Measurements from ENCODE around the gene DPM3. TPM values are rescaled to one million over a fixed set of nuclear protein-coding genes. Genes with fewer than 3 reads are reported as not detected.

DPM3 gene
- total and polyA plus RNA-seq, 3 donors from 2014 or later, result 69.9 to 104 (median 77.7) TPM

GRCh38 chr1:155093911-155094621, 46.3 kb downstream of the DPM3 start:
- DNase-seq, result no peak
- TF ChIP-seq POLR2A (IDR thresholded peaks at IDR 0.05), result no peak
- peak in 2 of 3 experiments; percentile 15 to 19 for TF ChIP-seq CTCF (IDR thresholded peaks at IDR 0.05)
- Histone ChIP-seq H3K9me3 (no peaks in the 10 kb centered on the region), H3K27ac (no peak overlapping the region), H3K27me3 (no peaks in the 10 kb centered on the region), H3K4me1 (peaks cover 8% of the 10 kb centered on the region), H3K36me3 (ENCODE audit: low read depth, missing control alignments) (no peaks in the 10 kb centered on the region), H3K4me3 (no peak overlapping the region)
- intact Hi-C loops (cut with DNase I; ENCODE audit: low total_unique reads), result loop anchor here (5.0 kb wide), 1 partner anchor 73 kb away; no protein-coding TSS in a partner anchor
- WGBS, 2 donors, result 25 to 35% methylated on average over 6 to 13 of the region's 13 CpGs

- TF ChIP-seq POLR2A (IDR thresholded peaks at IDR 0.05) (no peak), CTCF (IDR thresholded peaks at IDR 0.05) (no peak)
- Histone ChIP-seq H3K4me3 (no peak overlapping the region), H3K36me3 (ENCODE audit: low read depth, missing control alignments) (no peaks in the 10 kb centered on the region), H3K27ac (no peak overlapping the region), H3K27me3 (no peaks in the 10 kb centered on the region), H3K9me3 (no peaks in the 10 kb centered on the region), H3K4me1 (peaks cover 8% of the 10 kb centered on the region)
- intact Hi-C loops (cut with DNase I; ENCODE audit: low total_unique reads), result loop anchor here (5.0 kb wide), 1 partner anchor 75 kb away; no protein-coding TSS in a partner anchor
- DNase-seq, result no peak
- 89 to 93% methylated on average over 11 to 12 of the region's 12 CpGs for WGBS, 2 donors
Measured at GRCh38 chr1:155092641-155093040, 47.7 kb downstream of the DPM3 start.

GRCh38 chr1:155092131-155092530, 48.2 kb downstream of the DPM3 start:
- no peak overlapping the region for H3K4me3 ChIP-seq
- H3K27me3 ChIP-seq, result no peaks in the 10 kb centered on the region
- H3K27ac ChIP-seq, result no peak overlapping the region
- TF ChIP-seq CTCF (IDR thresholded peaks at IDR 0.05), result no peak
- TF ChIP-seq POLR2A (IDR thresholded peaks at IDR 0.05), result no peak
- no peaks in the 10 kb centered on the region for H3K36me3 ChIP-seq (ENCODE audit: low read depth, missing control alignments)
- intact Hi-C loops (cut with DNase I; ENCODE audit: low total_unique reads), result loop anchor here (5.0 kb wide), 1 partner anchor 75 kb away; no protein-coding TSS in a partner anchor
- DNase-seq, result no peak
- 72 to 78% methylated on average over 4 to 6 of the region's 6 CpGs for WGBS, 2 donors
- no peaks in the 10 kb centered on the region for H3K9me3 ChIP-seq
- H3K4me1 ChIP-seq, result peaks cover 8% of the 10 kb centered on the region

- intact Hi-C loops (cut with DNase I; ENCODE audit: low total_unique reads), result loop anchor here (5.0 kb wide), 1 partner anchor 76 kb away; no protein-coding TSS in a partner anchor
- TF ChIP-seq POLR2A (IDR thresholded peaks at IDR 0.05), result no peak
- TF ChIP-seq CTCF (IDR thresholded peaks at IDR 0.05), result peak; percentile 94 to 99 (median 98)
- Histone ChIP-seq H3K4me1 (peaks cover 14% of the 10 kb centered on the region), H3K27me3 (no peaks in the 10 kb centered on the region), H3K9me3 (no peaks in the 10 kb centered on the region), H3K27ac (no peak overlapping the region), H3K36me3 (ENCODE audit: low read depth, missing control alignments) (no peaks in the 10 kb centered on the region), H3K4me3 (no peak overlapping the region)
- peak; percentile 86 for DNase-seq
- WGBS, 2 donors, result 19 to 21% methylated on average over 19 to 29 of the region's 29 CpGs
Measured at GRCh38 chr1:155091071-155092051, 49.0 kb downstream of the DPM3 start.

Small RNA genes within 50 kb of the gene (small RNA-seq; reads per million reads assigned to genes)
- 0 reads per million in 2 donors for gene HMGN2P18
- 0 reads per million in 2 donors for gene RF00019

Other genes with a start within 250 kb of the DPM3 start
- 10 to 100 TPM; 21.1 to 27.7 TPM for gene PMVK, start 203.8 kb downstream of the DPM3 start, total RNA-seq
- 44.6 TPM for gene PMVK, start 203.8 kb downstream of the DPM3 start, polyA plus RNA-seq (ENCODE audit: insufficient read depth, low read depth, low replicate concordance)
- gene PBXIP1, start 184.4 kb downstream of the DPM3 start, total RNA-seq, result 10 to 100 TPM; 84.1 to 87.1 TPM
- gene PBXIP1, start 184.4 kb downstream of the DPM3 start, polyA plus RNA-seq (ENCODE audit: insufficient read depth, low read depth, low replicate concordance), result 111 TPM
- gene PYGO2, start 178.7 kb downstream of the DPM3 start, total RNA-seq, result 10 to 100 TPM; 31.0 to 34.9 TPM
- 33.2 TPM for gene PYGO2, start 178.7 kb downstream of the DPM3 start, polyA plus RNA-seq (ENCODE audit: insufficient read depth, low read depth, low replicate concordance)
- gene SHC1, start 169.8 kb downstream of the DPM3 start, total RNA-seq, result 10 to 100 TPM; 47.9 to 59.3 TPM
- gene SHC1, start 169.8 kb downstream of the DPM3 start, polyA plus RNA-seq (ENCODE audit: insufficient read depth, low read depth, low replicate concordance), result 49.0 TPM
- 10 to 100 TPM; 45.5 to 84.3 TPM for gene CKS1B, start 165.8 kb downstream of the DPM3 start, total RNA-seq
- 100 TPM for gene CKS1B, start 165.8 kb downstream of the DPM3 start, polyA plus RNA-seq (ENCODE audit: insufficient read depth, low read depth, low replicate concordance)
- 10 to 100 TPM; 26.5 to 35.0 TPM for gene FLAD1, start 157.2 kb downstream of the DPM3 start, total RNA-seq
- gene FLAD1, start 157.2 kb downstream of the DPM3 start, polyA plus RNA-seq (ENCODE audit: insufficient read depth, low read depth, low replicate concordance), result 46.5 TPM
- 1 to 10 TPM in 1 of 2 donors, not detected in 1; 1.1 TPM for gene LENEP, start 146.9 kb downstream of the DPM3 start, total RNA-seq
- gene LENEP, start 146.9 kb downstream of the DPM3 start, polyA plus RNA-seq (ENCODE audit: insufficient read depth, low read depth, low replicate concordance), result not detected
- 10 to 100 TPM; 21.1 to 22.4 TPM for gene ZBTB7B, start 137.7 kb downstream of the DPM3 start, total RNA-seq
- gene ZBTB7B, start 137.7 kb downstream of the DPM3 start, polyA plus RNA-seq (ENCODE audit: insufficient read depth, low read depth, low replicate concordance), result 18.6 TPM
- gene DCST2, start 106.8 kb downstream of the DPM3 start, total RNA-seq, result 10 to 100 TPM in 1 of 2 donors, 1 to 10 TPM in 1; 9.9 to 14.4 TPM
- gene DCST2, start 106.8 kb downstream of the DPM3 start, polyA plus RNA-seq (ENCODE audit: insufficient read depth, low read depth, low replicate concordance), result 20.4 TPM
- gene DCST1, start 106.7 kb downstream of the DPM3 start, total RNA-seq, result 1 to 10 TPM; 4.5 to 9.4 TPM
- gene DCST1, start 106.7 kb downstream of the DPM3 start, polyA plus RNA-seq (ENCODE audit: insufficient read depth, low read depth, low replicate concordance), result 15.2 TPM
- gene ADAM15, start 89.2 kb downstream of the DPM3 start, total RNA-seq, result 10 to 100 TPM; 30.7 to 34.5 TPM
- 42.6 TPM for gene ADAM15, start 89.2 kb downstream of the DPM3 start, polyA plus RNA-seq (ENCODE audit: insufficient read depth, low read depth, low replicate concordance)
- 1 to 10 TPM; 5.3 to 6.9 TPM for gene EFNA4, start 76.8 kb downstream of the DPM3 start, total RNA-seq
- 6.0 TPM for gene EFNA4, start 76.8 kb downstream of the DPM3 start, polyA plus RNA-seq (ENCODE audit: insufficient read depth, low read depth, low replicate concordance)
- 1 to 10 TPM; 7.5 to 7.7 TPM for gene EFNA3, start 61.7 kb downstream of the DPM3 start, total RNA-seq
- gene EFNA3, start 61.7 kb downstream of the DPM3 start, polyA plus RNA-seq (ENCODE audit: insufficient read depth, low read depth, low replicate concordance), result 9.9 TPM
- gene EFNA1, start 12.7 kb downstream of the DPM3 start, total RNA-seq, result 10 to 100 TPM; 13.1 to 14.5 TPM
- 13.0 TPM for gene EFNA1, start 12.7 kb downstream of the DPM3 start, polyA plus RNA-seq (ENCODE audit: insufficient read depth, low read depth, low replicate concordance)
- gene SLC50A1, start 4.7 kb downstream of the DPM3 start, total RNA-seq, result 10 to 100 TPM; 25.2 to 30.0 TPM
- 33.7 TPM for gene SLC50A1, start 4.7 kb downstream of the DPM3 start, polyA plus RNA-seq (ENCODE audit: insufficient read depth, low read depth, low replicate concordance)
- 100 to 1,000 TPM; 242 to 255 TPM for gene KRTCAP2, start 32.8 kb upstream of the DPM3 start, total RNA-seq
- gene KRTCAP2, start 32.8 kb upstream of the DPM3 start, polyA plus RNA-seq (ENCODE audit: insufficient read depth, low read depth, low replicate concordance), result 397 TPM
- 1 to 10 TPM; 3.7 to 3.9 TPM for gene TRIM46, start 33.3 kb upstream of the DPM3 start, total RNA-seq
- gene TRIM46, start 33.3 kb upstream of the DPM3 start, polyA plus RNA-seq (ENCODE audit: insufficient read depth, low read depth, low replicate concordance), result 4.0 TPM
- 10 to 100 TPM; 37.1 to 68.1 TPM for gene THBS3, start 67.4 kb upstream of the DPM3 start, total RNA-seq
- 82.9 TPM for gene THBS3, start 67.4 kb upstream of the DPM3 start, polyA plus RNA-seq (ENCODE audit: insufficient read depth, low read depth, low replicate concordance)
- 100 to 1,000 TPM in 1 of 2 donors, 10 to 100 TPM in 1; 77.1 to 118 TPM for gene MTX1, start 68.2 kb upstream of the DPM3 start, total RNA-seq
- gene MTX1, start 68.2 kb upstream of the DPM3 start, polyA plus RNA-seq (ENCODE audit: insufficient read depth, low read depth, low replicate concordance), result 161 TPM
- 10 to 100 TPM; 14.3 to 15.8 TPM for gene ENTREP3, start 115.0 kb upstream of the DPM3 start, total RNA-seq
- gene ENTREP3, start 115.0 kb upstream of the DPM3 start, polyA plus RNA-seq (ENCODE audit: insufficient read depth, low read depth, low replicate concordance), result 27.9 TPM
- gene SCAMP3, start 121.8 kb upstream of the DPM3 start, total RNA-seq, result 10 to 100 TPM; 70.9 to 80.6 TPM
- 63.0 TPM for gene SCAMP3, start 121.8 kb upstream of the DPM3 start, polyA plus RNA-seq (ENCODE audit: insufficient read depth, low read depth, low replicate concordance)
- 10 to 100 TPM; 52.8 to 54.1 TPM for gene CLK2, start 133.0 kb upstream of the DPM3 start, total RNA-seq
- 37.0 TPM for gene CLK2, start 133.0 kb upstream of the DPM3 start, polyA plus RNA-seq (ENCODE audit: insufficient read depth, low read depth, low replicate concordance)
- gene HCN3, start 136.9 kb upstream of the DPM3 start, total RNA-seq, result 1 to 10 TPM; 3.5 to 3.8 TPM
- 2.2 TPM for gene HCN3, start 136.9 kb upstream of the DPM3 start, polyA plus RNA-seq (ENCODE audit: insufficient read depth, low read depth, low replicate concordance)
- gene PKLR, start 160.9 kb upstream of the DPM3 start, total RNA-seq, result under 1 TPM; 0.25 to 0.87 TPM
- gene PKLR, start 160.9 kb upstream of the DPM3 start, polyA plus RNA-seq (ENCODE audit: insufficient read depth, low read depth, low replicate concordance), result 2.0 TPM
- gene FDPS, start 168.3 kb upstream of the DPM3 start, total RNA-seq, result 10 to 100 TPM; 51.6 to 81.6 TPM
- gene FDPS, start 168.3 kb upstream of the DPM3 start, polyA plus RNA-seq (ENCODE audit: insufficient read depth, low read depth, low replicate concordance), result 127 TPM
- gene RUSC1, start 180.4 kb upstream of the DPM3 start, total RNA-seq, result 10 to 100 TPM; 13.9 to 14.9 TPM
- 10.8 TPM for gene RUSC1, start 180.4 kb upstream of the DPM3 start, polyA plus RNA-seq (ENCODE audit: insufficient read depth, low read depth, low replicate concordance)

Measured in testis (tissue), 3 donors.